ENCODE measurements around the gene PPP1R13L. TPM values are rescaled to one million over a fixed set of nuclear protein-coding genes. Genes with fewer than 3 reads are reported as not detected.

The PPP1R13L gene
- total RNA-seq, 2 donors from 2014 or later: 17.9 to 26.4 TPM

GRCh38 chr19:45403272-45403671, 1.6 kb downstream of the PPP1R13L start:
- Mint-ChIP-seq H3K27ac (peak overlapping the region; percentile 99), H3K4me3 (peak overlapping the region; percentile 86), H3K27me3 (ENCODE audit: insufficient read depth) (peaks cover 11% of the 10 kb centered on the region), H3K36me3 (ENCODE audit: low read depth) (peaks cover 2% of the 10 kb centered on the region), H3K9me3 (no peaks in the 10 kb centered on the region), H3K4me1 (peaks cover 25% of the 10 kb centered on the region)
- H3K4me3 ChIP-seq (ENCODE audit: low read length): peak overlapping the region; percentile 91
- H3K9ac ChIP-seq (ENCODE audit: extremely low read depth, low read length, poor library complexity, severe bottlenecking): no peak overlapping the region
- H3K9me3 ChIP-seq (ENCODE audit: control insufficient read depth, low read length): no peaks in the 10 kb centered on the region
- H3K4me1 ChIP-seq (ENCODE audit: control insufficient read depth, insufficient read depth, low read length): peaks cover 2% of the 10 kb centered on the region
- no peak for DNase-seq
- WGBS, 2 experiments (ENCODE audit: insufficient coverage in 1 of 2, insufficient read length in 1 of 2): 66 to 87% methylated on average over 4 of the region's 4 CpGs
- TF ChIP-seq CTCF (conservative IDR thresholded peaks at IDR 0.05): no peak
- no peaks in the 10 kb centered on the region for H3K27me3 ChIP-seq (ENCODE audit: control insufficient read depth, insufficient read depth, low read length, poor library complexity, severe bottlenecking)
- no peak overlapping the region for H3K27ac ChIP-seq (ENCODE audit: low read depth, low read length)
- peaks cover 4% of the 10 kb centered on the region for H3K36me3 ChIP-seq (ENCODE audit: control insufficient read depth, insufficient read depth, low read length)

GRCh38 chr19:45402298-45403061, 2.4 kb downstream of the PPP1R13L start:
- Histone ChIP-seq H3K9ac (ENCODE audit: extremely low read depth, low read length, poor library complexity, severe bottlenecking) (peak overlapping the region; percentile 38), H3K9me3 (ENCODE audit: control insufficient read depth, low read length) (no peaks in the 10 kb centered on the region), H3K27me3 (ENCODE audit: control insufficient read depth, insufficient read depth, low read length, poor library complexity, severe bottlenecking) (no peaks in the 10 kb centered on the region), H3K27ac (ENCODE audit: low read depth, low read length) (no peak overlapping the region), H3K4me3 (ENCODE audit: low read length) (peak overlapping the region; percentile 91), H3K36me3 (ENCODE audit: control insufficient read depth, insufficient read depth, low read length) (peaks cover 9% of the 10 kb centered on the region), H3K4me1 (ENCODE audit: control insufficient read depth, insufficient read depth, low read length) (peaks cover 6% of the 10 kb centered on the region)
- WGBS, 2 experiments (ENCODE audit: insufficient coverage in 1 of 2, insufficient read length in 1 of 2): 31 to 35% methylated on average over 22 to 40 of the region's 40 CpGs
- Mint-ChIP-seq H3K9me3 (no peaks in the 10 kb centered on the region), H3K4me1 (peaks cover 25% of the 10 kb centered on the region), H3K27me3 (ENCODE audit: insufficient read depth) (peaks cover 19% of the 10 kb centered on the region), H3K36me3 (ENCODE audit: low read depth) (peaks cover 3% of the 10 kb centered on the region), H3K4me3 (peak overlapping the region; percentile 86), H3K27ac (peak overlapping the region; percentile 77)
- peak; percentile 93 for TF ChIP-seq CTCF (conservative IDR thresholded peaks at IDR 0.05)
- peak; percentile 94 for DNase-seq

- H3K27me3 Mint-ChIP-seq (ENCODE audit: insufficient read depth): peaks cover 26% of the 10 kb centered on the region
- no peak overlapping the region for H3K9ac ChIP-seq (ENCODE audit: extremely low read depth, low read length, poor library complexity, severe bottlenecking)
- no peak for DNase-seq
- no peak overlapping the region for H3K27ac ChIP-seq (ENCODE audit: low read depth, low read length)
- H3K36me3 ChIP-seq (ENCODE audit: control insufficient read depth, insufficient read depth, low read length): peaks cover 11% of the 10 kb centered on the region
- peak overlapping the region; percentile 86 for H3K4me3 Mint-ChIP-seq
- H3K9me3 ChIP-seq (ENCODE audit: control insufficient read depth, low read length): no peaks in the 10 kb centered on the region
- 88 to 100% methylated on average over 5 to 6 of the region's 6 CpGs for WGBS, 2 experiments (ENCODE audit: insufficient coverage in 1 of 2, insufficient read length in 1 of 2)
- no peak overlapping the region for H3K4me3 ChIP-seq (ENCODE audit: low read length)
- H3K36me3 Mint-ChIP-seq (ENCODE audit: low read depth): peaks cover 3% of the 10 kb centered on the region
- H3K4me1 Mint-ChIP-seq: peaks cover 22% of the 10 kb centered on the region
- TF ChIP-seq CTCF (conservative IDR thresholded peaks at IDR 0.05): no peak
- no peaks in the 10 kb centered on the region for H3K9me3 Mint-ChIP-seq
- peaks cover 3% of the 10 kb centered on the region for H3K4me1 ChIP-seq (ENCODE audit: control insufficient read depth, insufficient read depth, low read length)
- no peaks in the 10 kb centered on the region for H3K27me3 ChIP-seq (ENCODE audit: control insufficient read depth, insufficient read depth, low read length, poor library complexity, severe bottlenecking)
- no peak overlapping the region for H3K27ac Mint-ChIP-seq
Measured at GRCh38 chr19:45401815-45402214, 3.1 kb downstream of the PPP1R13L start.
